Measurements from ENCODE around the gene PLA2G5. TPM values are rescaled to one million over a fixed set of nuclear protein-coding genes. Genes with fewer than 3 reads are reported as not detected.
"Not testable (repeated sequence)": the region's sequence is repeated elsewhere in the genome, so short reads cannot be mapped to it uniquely, and the experiment has no call there.

The PLA2G5 gene
- total RNA-seq, 2 donors from 2014 or later = not detected

DNA sequence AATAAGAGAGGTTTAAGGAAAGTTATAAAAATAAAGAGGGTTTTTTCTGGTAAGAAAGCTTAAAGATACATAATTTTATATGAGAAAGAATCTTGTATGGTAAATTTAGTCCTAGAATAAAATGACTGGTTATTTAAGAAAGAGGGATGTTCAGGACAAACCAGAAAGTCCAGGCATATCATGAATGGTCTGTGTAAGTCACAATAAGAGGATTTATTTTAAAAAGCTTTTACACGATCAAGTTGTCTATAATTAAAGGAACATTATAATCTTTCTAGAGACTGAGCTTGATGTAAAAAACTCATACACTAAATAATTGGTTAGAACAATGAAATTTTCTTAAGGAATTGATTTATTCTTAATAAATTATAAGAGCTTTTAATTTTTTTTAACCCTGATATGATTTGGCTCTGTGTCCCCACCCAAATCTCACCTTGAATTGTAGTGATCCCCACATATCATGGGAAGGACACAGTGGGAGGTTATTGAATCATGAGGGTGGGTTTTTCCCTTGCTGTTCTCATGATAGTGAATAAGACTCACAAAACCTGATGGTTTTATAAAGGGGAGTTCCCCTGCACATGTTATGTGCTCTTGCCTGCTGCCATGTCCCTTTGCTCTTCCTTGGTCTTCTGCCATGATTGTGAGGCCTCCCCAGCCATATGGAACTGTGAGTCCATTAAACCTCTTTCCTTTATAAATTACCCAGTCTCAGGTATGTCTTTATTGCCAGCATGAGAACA is 20.8 kb upstream of the PLA2G5 start:
- not testable (repeated sequence) for H3K36me3 Mint-ChIP-seq (ENCODE audit: low read depth); H3K27ac Mint-ChIP-seq; ATAC-seq; DNase-seq; H3K4me1 Mint-ChIP-seq; H3K27me3 Mint-ChIP-seq; H3K4me3 Mint-ChIP-seq; H3K9me3 ChIP-seq (ENCODE audit: control insufficient read depth, low read length, poor library complexity, severe bottlenecking)

- no peak overlapping the region for H3K4me3 Mint-ChIP-seq
- no peak overlapping the region for H3K27ac Mint-ChIP-seq
- DNase-seq (no peak), ATAC-seq (no peak)
- no peaks in the 10 kb centered on the region for H3K9me3 ChIP-seq (ENCODE audit: control insufficient read depth, low read length, poor library complexity, severe bottlenecking)
- no peaks in the 10 kb centered on the region for H3K4me1 Mint-ChIP-seq
- H3K36me3 Mint-ChIP-seq (ENCODE audit: low read depth) = peaks cover 4% of the 10 kb centered on the region
- H3K27me3 Mint-ChIP-seq = peaks cover 13% of the 10 kb centered on the region
These were observed 18.7 kb upstream of the PLA2G5 start for GRCh38 chr1:20051218-20051829.

- no peak for ATAC-seq
- Mint-ChIP-seq H3K4me3 (no peak overlapping the region), H3K27me3 (peaks cover 14% of the 10 kb centered on the region), H3K27ac (no peak overlapping the region), H3K4me1 (no peaks in the 10 kb centered on the region), H3K36me3 (ENCODE audit: low read depth) (peaks cover 4% of the 10 kb centered on the region)
- H3K9me3 ChIP-seq (ENCODE audit: control insufficient read depth, low read length, poor library complexity, severe bottlenecking) = no peaks in the 10 kb centered on the region
- DNase-seq = no peak
These were observed 17.6 kb upstream of the PLA2G5 start for GRCh38 chr1:20052386-20052785.

DNA sequence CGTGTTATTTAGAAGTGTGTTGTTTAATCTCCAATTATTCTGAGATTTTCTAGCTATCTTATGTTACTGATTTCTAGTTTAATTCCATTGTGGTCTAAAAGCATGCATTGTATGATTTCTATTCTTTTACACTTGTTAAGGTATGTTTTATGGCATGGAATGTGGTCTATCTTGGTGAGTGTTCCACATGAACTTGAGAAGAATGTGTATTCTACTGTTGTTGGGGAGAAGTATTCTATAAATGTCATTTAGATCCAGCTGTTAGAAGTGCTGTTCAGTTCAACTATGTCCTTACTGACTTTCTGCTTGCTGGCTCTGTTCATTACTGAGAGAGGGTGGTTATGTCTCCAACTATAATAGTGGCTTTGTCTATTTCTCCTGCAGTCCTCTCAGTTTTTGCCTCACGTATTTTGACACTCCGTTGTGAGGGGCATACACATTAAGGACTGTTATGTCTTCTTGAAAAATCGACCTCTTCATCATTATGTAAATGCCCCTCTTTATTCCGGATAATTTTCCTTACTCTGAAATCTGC is 12.0 kb upstream of the PLA2G5 start:
- Mint-ChIP-seq H3K27ac (no peak overlapping the region), H3K4me1 (peaks cover 20% of the 10 kb centered on the region)
- no peak for ATAC-seq

DNA sequence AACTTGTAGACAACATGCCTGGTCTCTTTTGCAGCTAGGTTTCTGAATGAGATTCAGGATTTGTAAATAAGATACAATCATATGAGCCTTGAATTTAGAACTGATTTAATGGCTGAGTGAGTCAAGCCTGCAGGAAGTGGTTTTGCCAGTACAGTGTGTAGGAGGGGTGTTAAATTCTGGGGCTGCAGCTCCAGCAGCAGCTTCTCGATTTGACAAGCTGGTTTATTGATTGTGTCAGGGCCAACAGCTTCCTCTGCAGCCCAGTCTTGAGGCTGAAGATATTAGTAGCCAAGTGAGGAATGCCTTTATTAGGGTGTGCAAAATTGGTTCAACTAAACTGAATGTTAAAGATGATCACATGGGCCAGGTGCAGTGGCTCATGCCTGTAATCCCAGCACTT is 11.5 kb upstream of the PLA2G5 start:
- no peaks in the 10 kb centered on the region for H3K9me3 ChIP-seq (ENCODE audit: control insufficient read depth, low read length, poor library complexity, severe bottlenecking)
- no peak overlapping the region for H3K4me3 Mint-ChIP-seq
- H3K36me3 Mint-ChIP-seq (ENCODE audit: low read depth) = no peaks in the 10 kb centered on the region
- peaks cover 14% of the 10 kb centered on the region for H3K27me3 Mint-ChIP-seq
- H3K27ac Mint-ChIP-seq = peak overlapping the region; percentile 21
- ATAC-seq = peak; percentile 60
- H3K4me1 Mint-ChIP-seq = peaks cover 20% of the 10 kb centered on the region
- DNase-seq = no peak

More for the DNA sequence above, 12.0 kb upstream of the PLA2G5 start:
- Mint-ChIP-seq H3K27me3 (peaks cover 14% of the 10 kb centered on the region), H3K4me3 (no peak overlapping the region), H3K36me3 (ENCODE audit: low read depth) (peaks cover under 1% of the 10 kb centered on the region)
- DNase-seq = no peak
- no peaks in the 10 kb centered on the region for H3K9me3 ChIP-seq (ENCODE audit: control insufficient read depth, low read length, poor library complexity, severe bottlenecking)

GRCh38 chr1:20059847-20060246 is 10.1 kb upstream of the PLA2G5 start:
- no peaks in the 10 kb centered on the region for H3K36me3 Mint-ChIP-seq (ENCODE audit: low read depth)
- H3K4me1 Mint-ChIP-seq = peaks cover 20% of the 10 kb centered on the region
- H3K27me3 Mint-ChIP-seq = peaks cover 14% of the 10 kb centered on the region
- no peaks in the 10 kb centered on the region for H3K9me3 ChIP-seq (ENCODE audit: control insufficient read depth, low read length, poor library complexity, severe bottlenecking)
- ATAC-seq (peak; percentile 35), DNase-seq (no peak)
- no peak overlapping the region for H3K27ac Mint-ChIP-seq
- H3K4me3 Mint-ChIP-seq = no peak overlapping the region

DNA sequence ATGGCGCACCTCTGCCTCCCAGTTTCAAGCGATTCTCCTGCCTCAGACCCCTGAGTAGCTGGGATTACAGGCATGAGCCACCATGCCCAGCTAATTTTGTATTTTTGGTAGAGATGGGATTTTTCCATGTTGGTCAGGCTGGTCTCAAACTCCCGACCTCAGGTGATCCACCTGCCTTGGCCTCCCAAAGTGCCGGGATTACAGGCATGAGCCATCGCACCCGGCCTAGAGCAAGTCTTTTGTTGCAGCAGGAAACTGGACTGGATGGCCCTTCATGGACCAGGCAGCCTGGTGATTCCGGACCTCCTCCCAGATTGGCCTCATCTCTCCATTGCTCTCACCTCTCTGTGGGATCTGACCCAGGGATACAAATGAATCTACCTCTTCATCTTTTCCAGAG is 9.2 kb upstream of the PLA2G5 start:
- Mint-ChIP-seq H3K4me1 (peaks cover 20% of the 10 kb centered on the region), H3K27me3 (peaks cover 11% of the 10 kb centered on the region)
- H3K4me3 Mint-ChIP-seq; H3K36me3 Mint-ChIP-seq (ENCODE audit: low read depth); ATAC-seq; H3K27ac Mint-ChIP-seq; H3K9me3 ChIP-seq (ENCODE audit: control insufficient read depth, low read length, poor library complexity, severe bottlenecking); DNase-seq: not testable (repeated sequence)

- Mint-ChIP-seq H3K4me1 (peaks cover 20% of the 10 kb centered on the region), H3K4me3 (no peak overlapping the region), H3K27ac (no peak overlapping the region), H3K27me3 (peaks cover 6% of the 10 kb centered on the region), H3K36me3 (ENCODE audit: low read depth) (no peaks in the 10 kb centered on the region)
- ATAC-seq (no peak), DNase-seq (no peak)
- H3K9me3 ChIP-seq (ENCODE audit: control insufficient read depth, low read length, poor library complexity, severe bottlenecking) = no peaks in the 10 kb centered on the region
These were observed 8.1 kb upstream of the PLA2G5 start for GRCh38 chr1:20061866-20062265.

DNA sequence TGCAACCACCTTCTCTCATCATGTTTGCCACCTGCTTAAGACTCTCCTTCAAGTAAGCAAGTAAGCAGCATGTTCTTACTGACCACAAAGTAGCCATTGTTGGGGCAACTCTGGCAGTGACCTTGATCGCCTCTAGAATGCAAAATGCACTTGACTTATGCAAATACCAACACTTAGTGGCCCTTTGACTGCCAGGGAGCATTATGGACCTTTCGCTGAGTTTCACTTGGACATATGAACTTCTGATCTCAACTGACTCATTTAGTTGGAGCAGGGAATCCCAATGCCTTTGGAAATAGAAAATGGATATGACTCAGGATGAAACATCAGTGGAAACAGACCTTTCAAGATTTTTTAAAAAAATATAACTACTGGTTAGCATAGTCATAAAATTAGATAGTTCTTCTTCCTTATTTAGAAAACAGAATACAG is 6.1 kb upstream of the PLA2G5 start:
- no peak for DNase-seq
- no peak overlapping the region for H3K27ac Mint-ChIP-seq
- H3K4me1 Mint-ChIP-seq = peaks cover 12% of the 10 kb centered on the region
- ATAC-seq = no peak
- no peak overlapping the region for H3K4me3 Mint-ChIP-seq
- no peaks in the 10 kb centered on the region for H3K36me3 Mint-ChIP-seq (ENCODE audit: low read depth)
- peaks cover 9% of the 10 kb centered on the region for H3K27me3 Mint-ChIP-seq
- H3K9me3 ChIP-seq (ENCODE audit: control insufficient read depth, low read length, poor library complexity, severe bottlenecking) = no peaks in the 10 kb centered on the region

DNA sequence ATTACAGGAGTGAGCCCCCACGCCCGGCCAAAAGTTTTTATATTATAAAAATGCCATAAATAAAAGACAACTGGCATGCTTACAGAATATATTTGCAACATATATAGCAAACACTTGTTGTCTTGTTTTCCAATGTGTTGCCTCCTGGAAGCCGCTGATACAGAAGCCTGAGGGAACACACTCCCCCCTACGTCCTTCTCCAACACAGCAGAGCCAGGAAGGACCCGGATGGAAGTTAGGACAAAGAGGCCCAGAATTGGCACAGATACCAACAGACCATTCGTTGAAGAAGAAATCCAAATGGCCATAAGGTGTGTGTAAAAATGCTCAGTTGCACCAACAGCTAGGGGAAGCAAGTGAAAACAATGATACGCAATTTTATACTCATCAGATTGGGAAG is 1.3 kb upstream of the PLA2G5 start:
- no peak for DNase-seq
- Mint-ChIP-seq H3K4me1 (peaks cover 7% of the 10 kb centered on the region), H3K27me3 (peaks cover 27% of the 10 kb centered on the region), H3K36me3 (ENCODE audit: low read depth) (no peaks in the 10 kb centered on the region), H3K4me3 (no peak overlapping the region), H3K27ac (no peak overlapping the region)
- ATAC-seq = no peak
- no peaks in the 10 kb centered on the region for H3K9me3 ChIP-seq (ENCODE audit: control insufficient read depth, low read length, poor library complexity, severe bottlenecking)

DNA sequence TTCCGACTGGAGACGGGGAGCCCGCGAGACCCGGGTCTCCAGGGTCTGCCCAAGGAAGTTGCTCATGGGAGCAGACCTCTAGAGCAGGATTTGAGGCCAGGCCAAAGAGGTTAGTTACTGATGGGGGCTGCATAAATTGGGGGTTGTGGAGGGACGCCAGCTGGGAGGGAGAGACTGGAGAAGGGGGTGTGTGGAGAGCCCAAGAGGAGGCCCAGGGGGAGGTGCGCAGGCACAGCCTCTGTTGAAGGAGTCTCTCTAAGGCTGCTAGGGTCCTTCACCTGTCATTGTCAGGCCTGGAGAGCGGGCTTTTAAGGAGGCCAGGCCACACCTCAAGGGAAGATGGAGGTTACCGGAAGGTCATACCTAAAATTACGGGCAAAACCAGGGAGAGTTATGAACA is 363 bp downstream of the PLA2G5 start:
- Mint-ChIP-seq H3K27me3 (peaks cover 29% of the 10 kb centered on the region), H3K36me3 (ENCODE audit: low read depth) (no peaks in the 10 kb centered on the region), H3K27ac (no peak overlapping the region), H3K4me1 (peaks cover 7% of the 10 kb centered on the region), H3K4me3 (no peak overlapping the region)
- ATAC-seq (no peak), DNase-seq (no peak)
- no peaks in the 10 kb centered on the region for H3K9me3 ChIP-seq (ENCODE audit: control insufficient read depth, low read length, poor library complexity, severe bottlenecking)

DNA sequence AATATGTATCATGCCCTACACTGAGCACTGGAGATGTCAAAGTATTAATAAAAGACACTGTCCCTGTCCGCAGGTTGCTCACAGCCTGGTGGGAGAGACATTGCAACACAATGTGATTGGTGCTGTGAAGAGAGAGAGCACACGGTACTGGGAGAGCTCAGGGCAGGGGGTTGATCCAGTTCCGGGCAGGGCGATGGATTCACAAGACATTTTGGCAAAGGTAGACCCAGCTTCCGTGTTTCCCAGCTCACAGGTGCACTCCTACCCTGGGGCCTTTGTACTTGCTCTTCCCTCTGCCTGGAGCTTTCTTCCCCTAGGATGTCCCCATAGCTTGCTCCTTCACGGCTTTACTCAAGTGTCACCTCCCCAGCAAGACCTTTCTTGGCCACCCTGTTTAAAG is 1.4 kb downstream of the PLA2G5 start:
- Mint-ChIP-seq H3K36me3 (ENCODE audit: low read depth) (no peaks in the 10 kb centered on the region), H3K4me3 (no peak overlapping the region), H3K27ac (no peak overlapping the region), H3K4me1 (peaks cover 7% of the 10 kb centered on the region), H3K27me3 (peaks cover 30% of the 10 kb centered on the region)
- DNase-seq (no peak), ATAC-seq (no peak)
- no peaks in the 10 kb centered on the region for H3K9me3 ChIP-seq (ENCODE audit: control insufficient read depth, low read length, poor library complexity, severe bottlenecking)

DNA sequence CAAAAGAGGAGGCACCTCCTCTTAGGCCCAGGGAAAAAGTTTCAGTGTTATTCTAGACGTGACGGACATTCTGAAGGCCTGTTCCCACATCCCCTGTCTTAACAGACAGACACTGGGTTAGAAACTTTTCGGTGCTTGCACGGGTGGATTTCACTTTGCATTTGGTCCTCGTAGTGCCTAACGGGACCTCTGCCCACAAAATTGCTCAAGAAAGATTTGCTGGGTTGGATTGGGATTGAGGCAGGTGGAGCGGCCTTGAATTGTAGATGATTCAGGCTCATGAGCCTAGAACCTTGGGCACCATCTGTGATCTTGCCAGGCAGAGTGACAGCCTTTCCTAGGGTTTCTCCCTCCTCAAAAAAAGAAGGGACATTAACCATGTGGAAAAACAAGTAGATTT is 2.8 kb downstream of the PLA2G5 start:
- Mint-ChIP-seq H3K4me3 (no peak overlapping the region), H3K36me3 (ENCODE audit: low read depth) (no peaks in the 10 kb centered on the region), H3K27me3 (peaks cover 43% of the 10 kb centered on the region), H3K27ac (no peak overlapping the region), H3K4me1 (peaks cover 7% of the 10 kb centered on the region)
- ATAC-seq (no peak), DNase-seq (no peak)
- no peaks in the 10 kb centered on the region for H3K9me3 ChIP-seq (ENCODE audit: control insufficient read depth, low read length, poor library complexity, severe bottlenecking)

DNA sequence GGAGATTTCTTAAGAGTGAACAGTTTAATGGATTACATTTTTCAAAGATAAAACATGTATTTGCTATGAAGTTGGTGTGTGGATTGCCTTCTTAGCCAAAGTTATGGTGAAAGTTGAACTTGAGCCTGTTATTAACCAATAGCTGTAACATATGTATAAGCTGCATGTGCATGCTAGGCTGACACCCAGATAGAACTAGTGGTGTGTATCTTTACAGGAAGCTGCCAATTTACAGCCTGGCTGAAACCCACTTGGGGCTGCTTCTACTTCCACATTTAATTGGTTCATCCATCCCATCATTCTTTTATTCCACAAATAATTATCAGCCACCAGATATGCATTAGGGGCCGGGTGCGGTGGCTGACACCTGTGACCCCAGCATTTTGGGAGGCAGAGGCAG is 3.3 kb downstream of the PLA2G5 start:
- no peaks in the 10 kb centered on the region for H3K9me3 ChIP-seq (ENCODE audit: control insufficient read depth, low read length, poor library complexity, severe bottlenecking)
- Mint-ChIP-seq H3K36me3 (ENCODE audit: low read depth) (no peaks in the 10 kb centered on the region), H3K4me1 (peaks cover 12% of the 10 kb centered on the region), H3K27ac (no peak overlapping the region), H3K4me3 (no peak overlapping the region), H3K27me3 (peaks cover 48% of the 10 kb centered on the region)
- ATAC-seq (no peak), DNase-seq (no peak)
